Tongue (tissue), 2 donors: ENCODE data around the gene FOXJ3. TPM values are rescaled to one million over a fixed set of nuclear protein-coding genes. Genes with fewer than 3 reads are reported as not detected.

Experiments
- DNase-seq: peaks from one replicate; pipeline ENCODE4 v3.0.0-alpha.2; 2015
- total RNA-seq: library from RNA; depleted of rRNA; stranded (reverse); fragments of >200 nt; gene quantifications from one replicate; pipeline ENCODE4 v1.2.3, GENCODE V29; 2014

Gene FOXJ3
- total RNA-seq, 1 donor from 2014 or later, result 42.3 TPM

DNA sequence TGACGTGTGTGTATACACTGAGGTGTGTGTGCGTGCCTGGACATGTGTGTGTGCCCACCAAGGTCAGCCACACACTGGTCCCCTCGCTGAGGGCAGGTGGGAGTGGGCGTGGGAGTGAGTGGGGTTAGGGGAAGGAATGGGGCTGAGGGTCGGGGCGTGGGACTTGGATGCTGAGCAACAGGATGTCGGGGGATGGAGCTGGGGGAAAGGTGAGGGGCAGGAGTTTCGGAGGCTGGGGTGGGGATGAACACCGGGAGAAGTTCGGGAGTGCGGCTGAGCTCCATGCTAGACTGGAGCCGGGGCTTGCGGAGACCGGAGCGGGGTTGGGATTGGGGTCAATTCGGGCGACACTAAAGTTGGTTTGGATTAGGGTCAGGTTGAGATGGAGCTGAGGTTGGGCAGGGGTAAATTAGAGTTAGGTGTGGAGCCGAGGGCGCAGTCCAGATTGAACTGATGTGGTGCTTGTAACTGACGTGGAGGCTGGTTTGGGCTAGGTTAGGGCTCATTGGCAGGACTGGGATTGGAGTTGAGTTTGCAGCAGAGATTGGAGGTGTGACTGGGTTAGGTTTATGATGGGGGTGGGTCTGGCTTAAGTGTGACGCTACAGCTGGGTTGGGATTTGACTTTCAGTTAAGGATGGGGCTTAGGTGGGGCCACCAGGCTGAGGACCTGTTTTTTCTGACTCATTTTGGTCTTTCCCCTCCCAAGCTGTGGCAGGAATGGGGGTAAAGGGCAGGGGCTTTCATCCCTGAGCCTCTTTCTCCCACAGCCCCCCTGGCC is 167.2 kb downstream of the FOXJ3 start:
- no peak for DNase-seq

DNA sequence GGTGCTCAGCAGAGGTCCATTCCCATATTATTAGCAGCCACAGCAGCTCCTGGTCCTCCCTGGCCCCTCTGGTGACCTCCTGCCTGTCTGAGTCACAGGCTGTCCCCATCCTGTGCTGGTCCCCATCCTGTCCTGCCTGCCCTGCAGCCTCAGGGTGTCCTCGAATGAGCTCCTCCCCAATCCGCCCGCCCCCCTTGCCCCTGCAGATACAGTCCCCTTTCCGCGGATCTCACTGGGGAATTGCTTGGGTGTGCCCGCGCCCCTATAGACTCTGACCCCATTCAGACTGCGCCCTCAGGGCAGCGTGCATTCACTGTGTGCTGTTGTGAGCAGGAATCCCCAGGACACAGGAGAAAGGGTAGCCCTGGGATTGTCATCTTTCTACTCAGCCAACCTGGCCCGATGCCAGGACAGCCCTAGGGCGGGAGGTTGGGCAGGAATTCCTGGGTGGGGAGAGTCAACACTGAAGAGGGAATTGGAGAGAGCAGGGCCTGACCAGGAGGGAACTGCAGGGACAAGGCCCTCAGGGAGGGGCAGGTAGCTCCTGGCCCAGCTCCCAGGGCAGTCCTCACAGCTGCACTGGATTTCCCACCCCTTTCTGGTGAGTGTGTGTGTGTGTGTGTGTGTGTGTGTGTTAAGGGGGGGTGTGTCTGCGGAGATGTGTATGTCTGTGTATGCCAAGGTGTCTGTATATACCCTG is 169.4 kb downstream of the FOXJ3 start:
- DNase-seq, result peak; percentile 88

DNA sequence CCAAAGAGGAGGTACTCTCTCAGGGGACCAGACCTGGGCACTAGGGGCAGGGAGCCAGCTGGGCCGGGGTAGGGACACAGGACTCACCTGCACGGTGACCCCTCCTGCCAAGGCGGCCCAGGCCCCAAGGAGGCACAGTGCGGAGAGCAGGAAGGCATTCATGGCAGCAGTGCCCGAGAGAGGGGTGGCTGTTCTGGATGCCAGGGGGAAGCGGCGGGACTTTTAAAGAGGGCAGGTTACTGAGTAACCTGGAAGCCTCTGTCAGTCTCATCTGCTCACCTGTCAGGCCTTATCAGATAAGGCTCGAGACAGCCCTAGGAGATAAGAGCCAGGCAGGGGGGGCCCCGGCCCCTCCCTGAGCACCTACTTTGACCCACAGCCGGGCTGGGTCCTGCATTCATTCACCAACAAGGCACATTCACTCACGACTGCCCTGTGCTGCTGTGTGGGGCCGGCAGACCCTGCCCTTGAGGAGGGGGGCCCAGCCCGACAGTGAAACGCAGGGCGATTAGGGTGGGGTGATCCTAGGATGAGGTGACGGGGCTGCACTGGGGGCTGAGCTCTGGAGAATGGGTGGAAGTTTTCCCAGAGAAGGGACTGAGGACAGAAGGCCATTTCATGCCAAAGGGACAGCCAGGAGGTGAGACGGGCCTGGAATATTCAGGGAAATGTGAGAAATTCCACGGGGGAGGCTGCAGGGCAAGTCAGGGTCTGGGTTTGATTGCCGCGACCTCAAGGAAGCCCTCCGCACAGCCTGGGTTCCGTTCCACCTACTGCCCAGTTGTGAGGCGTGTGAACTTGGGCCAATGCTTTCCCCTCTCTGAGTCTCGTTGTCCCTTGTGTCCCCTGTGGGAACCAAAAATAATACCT is 170.2 kb downstream of the FOXJ3 start, which contains the start of gene GUCA2A:
Gene GUCA2A (minus strand): TSS at position 195 of the 870 bp plus-strand sequence. CDS start 33 bp downstream, at position 162.
- DNase-seq, result no peak

DNA sequence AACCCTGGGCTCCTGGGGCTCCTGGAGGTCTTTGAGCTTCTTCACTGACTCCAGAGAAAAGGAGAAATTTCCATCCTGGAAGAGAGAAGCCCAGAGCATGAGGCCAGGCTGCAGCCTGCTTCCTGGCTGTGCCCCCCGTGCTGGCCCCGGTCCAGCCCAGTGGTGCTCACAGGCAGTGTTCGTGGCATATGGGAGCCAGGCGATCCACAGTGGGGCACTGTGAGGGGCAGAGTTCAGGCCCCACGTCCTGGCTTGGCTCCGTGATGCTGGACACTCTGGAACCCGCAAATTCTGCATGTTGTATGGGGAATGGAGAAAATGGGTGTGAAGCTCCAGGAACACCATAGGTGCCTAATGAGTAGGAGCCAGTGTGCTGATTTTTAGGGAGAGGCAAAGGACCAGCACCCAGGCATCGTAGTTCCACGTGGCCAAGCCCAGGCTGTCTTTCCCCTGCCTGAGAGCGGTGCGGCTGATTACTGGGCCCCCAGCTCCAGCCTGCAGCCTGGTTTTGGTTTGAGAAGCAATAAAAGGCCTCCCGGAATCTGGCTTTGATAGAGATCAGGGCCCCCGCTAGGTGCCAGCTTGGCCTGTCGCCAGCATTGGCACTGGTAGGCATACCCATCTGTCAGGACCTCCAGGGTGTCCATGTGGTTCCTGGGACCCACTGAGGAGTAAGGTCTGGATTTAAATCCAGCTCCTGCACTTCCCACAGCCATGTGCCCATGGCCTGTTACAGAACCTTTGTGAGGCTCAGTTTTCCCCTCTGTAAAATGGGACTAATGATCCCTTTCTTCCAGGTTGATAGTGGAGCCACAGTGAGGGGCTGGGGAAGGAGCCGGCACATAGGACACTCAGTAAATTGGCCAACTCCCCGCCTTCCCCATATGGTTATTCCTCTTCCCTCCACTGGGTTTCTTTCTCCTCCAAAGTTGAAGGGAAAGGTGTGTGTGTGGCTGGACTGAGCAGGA is 171.2 kb downstream of the FOXJ3 start:
- no peak for DNase-seq

DNA sequence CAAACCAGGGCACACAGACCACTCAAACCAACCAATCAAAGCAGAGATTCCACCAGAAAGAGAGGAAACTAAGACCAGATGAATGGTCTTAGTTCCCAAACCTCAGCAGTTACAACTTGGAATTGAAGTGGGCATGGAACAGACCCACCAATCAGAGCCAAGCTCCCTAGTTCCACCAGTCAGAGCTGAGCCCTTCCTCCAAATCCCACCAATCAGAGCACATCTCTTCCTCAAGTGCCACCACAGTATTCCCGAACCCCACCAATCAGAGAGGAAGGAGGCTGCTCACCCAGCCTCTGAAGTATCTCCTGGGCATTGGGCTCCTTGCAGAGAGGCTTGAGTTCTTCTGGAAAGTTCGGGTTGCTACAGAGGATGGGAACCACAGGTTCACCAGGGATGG is 171.9 kb downstream of the FOXJ3 start:
- DNase-seq, result no peak

DNA sequence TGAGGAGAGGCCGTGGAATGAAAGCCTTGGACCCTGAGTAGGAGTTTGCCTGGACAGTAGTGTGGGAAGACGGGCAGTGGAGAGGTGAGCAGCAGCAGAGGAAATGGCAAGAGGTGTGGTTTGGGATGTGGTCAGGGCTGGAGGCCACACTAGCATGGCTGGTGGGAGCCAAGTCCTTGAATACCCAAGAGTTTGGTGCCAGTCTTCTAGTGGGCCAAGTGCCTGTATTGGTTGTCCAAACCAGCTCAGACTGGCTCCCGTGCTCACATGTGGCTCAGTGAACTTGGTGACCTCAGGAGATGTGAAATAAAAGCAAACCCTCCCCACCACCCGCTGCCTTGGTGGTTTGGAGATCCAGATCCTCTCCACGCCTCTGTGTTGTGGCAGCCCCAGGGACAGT is 172.9 kb downstream of the FOXJ3 start:
- DNase-seq, result no peak

DNA sequence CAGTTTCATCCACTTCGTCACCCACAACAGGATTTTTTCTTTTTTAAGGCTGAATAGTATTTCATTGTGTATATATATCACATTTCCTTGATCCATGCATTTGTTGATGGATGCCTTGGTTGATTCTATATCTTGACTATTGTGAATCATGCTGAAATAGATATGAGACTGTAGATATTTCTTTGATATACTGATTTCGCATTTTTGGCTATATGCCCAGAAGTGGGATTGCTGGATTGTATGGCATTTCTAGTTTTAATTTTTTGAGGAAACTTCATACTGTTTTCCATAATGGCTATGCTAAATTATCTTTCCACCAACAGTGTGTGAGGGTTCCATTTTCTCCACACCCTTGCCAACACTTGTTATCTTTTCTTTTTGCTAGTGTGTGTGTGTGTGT is 176.8 kb downstream of the FOXJ3 start:
- DNase-seq, result no peak

DNA sequence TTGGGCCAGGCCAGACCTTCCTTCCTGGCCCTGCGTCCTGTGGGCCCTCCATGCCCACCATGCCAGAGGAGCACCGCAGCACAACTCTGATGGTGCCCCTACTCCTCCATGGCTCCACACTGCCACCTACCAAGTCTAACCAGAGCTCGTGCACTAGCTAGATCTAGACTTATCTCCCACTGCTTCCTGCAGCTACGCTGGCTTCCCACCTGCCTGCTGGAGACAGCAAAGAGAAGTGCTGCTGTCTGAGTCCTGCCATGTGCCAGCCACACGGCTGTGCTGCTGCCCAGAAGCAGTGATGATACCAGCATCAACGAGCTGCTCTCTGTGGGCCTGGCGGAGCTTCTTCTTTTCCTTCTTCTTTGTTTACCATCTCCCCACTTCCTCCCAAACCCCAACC is 177.4 kb downstream of the FOXJ3 start:
- no peak for DNase-seq

DNA sequence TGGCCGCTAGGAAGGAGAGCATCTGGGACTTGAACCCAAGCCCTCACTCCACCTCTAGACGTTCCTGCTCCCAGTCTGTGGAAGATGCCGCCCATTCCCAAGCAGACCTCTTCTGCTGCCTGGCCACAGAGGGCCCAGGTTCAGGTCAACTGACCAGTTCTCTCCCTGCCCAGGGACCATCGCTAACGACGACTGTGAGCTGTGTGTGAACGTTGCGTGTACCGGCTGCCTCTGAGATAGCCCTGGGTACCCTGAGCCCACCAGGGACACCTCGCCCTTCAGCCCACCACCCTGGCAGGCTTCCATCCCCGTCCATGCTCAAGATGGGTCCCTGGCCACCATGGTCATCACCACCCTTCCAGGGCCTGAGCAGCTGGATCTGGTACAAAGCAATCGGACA is 179.7 kb downstream of the FOXJ3 start:
- no peak for DNase-seq

DNA sequence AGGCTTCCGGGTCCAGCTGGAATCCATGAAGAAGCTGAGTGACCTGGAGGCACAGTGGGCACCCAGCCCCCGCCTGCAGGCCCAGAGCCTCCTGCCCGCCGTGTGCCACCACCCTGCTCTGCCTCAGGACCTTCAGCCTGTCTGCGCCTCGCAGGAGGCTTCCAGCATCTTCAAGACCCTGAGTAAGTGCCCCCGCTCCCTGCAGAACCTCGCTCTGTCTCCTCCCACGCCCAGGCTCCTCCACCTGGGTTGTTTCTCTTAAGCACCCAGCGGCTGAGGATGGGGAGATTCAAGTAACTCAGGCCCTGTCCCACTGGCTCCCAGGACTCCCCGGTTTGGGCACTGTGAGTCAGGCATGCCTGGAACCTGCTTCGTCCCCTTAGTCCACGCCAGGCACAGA is 180.3 kb downstream of the FOXJ3 start:
- DNase-seq, result no peak

DNA sequence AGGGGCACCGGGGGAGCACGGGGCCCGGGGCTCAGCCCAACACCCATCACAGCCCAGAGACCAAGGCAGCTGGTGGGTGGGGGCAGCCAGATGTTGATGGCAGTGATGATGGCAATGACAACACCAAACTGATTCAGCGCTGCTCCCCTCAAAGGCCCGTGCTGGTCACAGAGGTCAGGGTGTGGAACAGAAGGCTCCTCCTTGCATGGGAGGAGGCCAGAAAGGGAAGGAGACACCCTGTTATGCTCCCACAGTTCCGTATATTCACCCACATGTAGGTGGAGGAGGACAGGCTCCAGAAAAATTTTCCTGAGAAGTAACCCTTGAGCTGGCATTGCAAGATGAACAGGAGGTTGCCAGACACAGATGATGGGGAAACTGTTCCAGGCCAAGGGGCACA is 181.4 kb downstream of the FOXJ3 start:
- DNase-seq, result no peak

DNA sequence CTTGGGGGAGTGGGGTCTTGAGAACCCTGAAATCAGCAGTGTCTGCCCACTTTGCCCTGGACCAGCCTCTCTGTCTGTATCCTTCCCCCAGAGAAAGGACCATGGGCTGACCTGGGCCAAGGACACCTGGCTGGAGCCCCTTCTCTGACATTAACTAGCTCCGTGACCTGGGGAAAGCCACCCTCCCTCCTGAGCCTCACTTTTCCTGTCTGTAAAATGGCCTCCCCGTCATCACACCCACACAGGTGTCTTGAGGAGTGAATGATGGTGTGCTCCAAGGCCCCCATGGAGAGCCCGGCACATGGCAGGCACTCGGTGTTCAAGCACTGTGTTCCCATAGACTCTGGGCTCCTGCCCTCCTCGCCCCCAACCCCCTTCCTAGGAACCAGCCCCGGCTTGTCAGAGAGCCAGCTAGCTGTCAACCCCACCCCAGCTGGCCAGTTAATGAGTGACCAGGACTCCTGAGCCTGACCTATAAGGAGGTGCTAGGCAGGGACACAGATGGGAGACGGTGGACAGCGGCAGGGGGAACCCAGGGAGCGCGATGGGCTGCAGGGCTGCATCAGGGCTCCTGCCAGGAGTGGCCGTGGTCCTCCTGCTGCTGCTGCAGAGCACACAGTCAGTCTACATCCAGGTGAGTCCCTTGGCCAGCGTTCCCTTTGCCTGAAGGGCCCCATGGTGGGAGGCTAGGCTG is 182.0 kb downstream of the FOXJ3 start, which contains the start of gene GUCA2B:
Gene GUCA2B (plus strand): TSS at position 504 of the 694 bp plus-strand sequence. CDS start 41 bp downstream, at position 545.
- no peak for DNase-seq

DNA sequence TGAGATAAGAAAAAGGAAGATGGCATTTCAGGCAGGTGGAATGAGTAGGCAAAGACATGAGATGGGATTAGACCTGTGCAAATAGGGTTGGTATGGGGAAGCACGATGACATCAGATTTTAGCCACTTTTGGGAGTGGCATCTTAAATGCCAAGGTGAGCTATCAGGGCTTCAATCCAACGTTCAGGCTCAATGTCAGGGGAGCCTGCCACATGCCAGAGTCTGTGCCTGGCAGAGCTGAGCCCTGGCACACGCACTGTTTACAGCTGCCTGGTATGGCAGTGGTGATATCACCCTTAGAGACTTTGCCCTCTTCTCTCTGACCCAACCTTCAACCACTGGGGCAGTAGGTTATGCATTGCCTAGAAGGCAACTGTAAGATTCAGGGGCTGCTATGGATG is 182.9 kb downstream of the FOXJ3 start:
- DNase-seq, result no peak

DNA sequence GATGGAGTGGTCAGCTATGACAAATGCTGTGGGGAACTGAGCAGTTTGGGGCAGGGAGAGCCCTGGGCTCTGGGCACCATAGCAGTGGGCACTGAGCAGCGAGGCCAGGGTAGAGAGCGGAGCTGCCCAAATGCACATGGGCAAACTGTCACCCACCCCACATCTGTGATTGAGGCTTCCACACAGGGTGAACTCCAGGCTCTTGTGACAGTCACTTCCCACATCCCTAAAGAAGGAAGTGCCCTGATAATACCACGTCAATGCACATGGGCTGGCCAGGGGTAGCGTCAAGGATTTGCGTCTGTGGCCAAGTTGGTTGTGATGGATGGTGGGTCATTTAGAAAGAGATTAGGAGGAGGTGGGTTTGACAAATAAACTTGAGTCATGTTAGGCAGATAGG is 184.4 kb downstream of the FOXJ3 start:
- DNase-seq, result no peak

DNA sequence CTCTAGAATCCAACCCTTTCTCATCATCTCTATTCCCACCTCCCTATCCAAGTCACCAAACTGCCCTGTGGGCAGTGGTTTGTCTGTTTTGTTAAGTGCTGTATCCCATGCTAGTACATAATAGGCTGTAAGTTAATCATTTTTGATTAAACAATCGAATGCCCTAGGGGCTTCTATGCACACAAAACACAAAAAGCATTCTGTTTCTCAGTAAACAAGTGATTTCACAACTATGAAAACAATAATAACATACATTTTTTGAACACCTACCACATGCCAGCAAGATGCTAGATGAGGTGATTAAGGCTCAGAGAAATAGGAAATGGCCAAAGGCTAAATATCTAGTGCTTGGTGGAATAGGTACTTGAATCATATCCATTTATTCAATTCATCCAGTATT is 186.9 kb downstream of the FOXJ3 start:
- no peak for DNase-seq

DNA sequence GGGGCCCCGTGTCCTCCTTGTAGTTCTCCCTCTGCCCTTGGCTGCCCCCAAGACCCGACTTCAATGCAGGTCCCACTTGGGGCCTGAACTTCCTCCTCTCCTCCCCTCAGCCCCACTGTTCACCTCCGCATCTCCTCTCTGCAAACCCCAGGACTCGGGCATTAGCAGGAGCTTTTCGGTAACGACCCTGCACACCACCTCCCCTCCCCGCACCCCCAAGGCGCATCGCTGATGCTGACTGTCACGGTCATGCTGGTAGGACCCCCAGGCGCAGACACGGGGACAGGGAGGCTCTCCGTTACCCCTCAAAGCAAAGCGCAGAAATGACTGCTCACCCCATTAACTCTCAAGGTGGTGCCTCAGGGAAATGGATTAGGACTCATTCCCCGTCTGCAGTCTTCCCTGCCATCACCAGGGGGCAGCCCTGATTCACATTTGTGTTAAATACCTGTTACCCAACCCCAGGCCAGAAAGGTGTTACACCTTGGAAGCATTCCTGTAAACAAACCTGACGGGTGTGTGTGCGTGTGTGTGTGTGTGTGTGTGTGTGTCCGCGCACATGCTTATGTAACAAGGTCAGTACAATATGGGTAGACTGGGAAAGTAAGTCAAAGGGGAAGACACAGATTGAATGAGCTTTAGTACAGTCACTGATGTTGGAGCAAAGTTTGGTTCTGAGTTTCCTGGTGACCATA is 188.3 kb downstream of the FOXJ3 start:
- DNase-seq, result peak; percentile 79

DNA sequence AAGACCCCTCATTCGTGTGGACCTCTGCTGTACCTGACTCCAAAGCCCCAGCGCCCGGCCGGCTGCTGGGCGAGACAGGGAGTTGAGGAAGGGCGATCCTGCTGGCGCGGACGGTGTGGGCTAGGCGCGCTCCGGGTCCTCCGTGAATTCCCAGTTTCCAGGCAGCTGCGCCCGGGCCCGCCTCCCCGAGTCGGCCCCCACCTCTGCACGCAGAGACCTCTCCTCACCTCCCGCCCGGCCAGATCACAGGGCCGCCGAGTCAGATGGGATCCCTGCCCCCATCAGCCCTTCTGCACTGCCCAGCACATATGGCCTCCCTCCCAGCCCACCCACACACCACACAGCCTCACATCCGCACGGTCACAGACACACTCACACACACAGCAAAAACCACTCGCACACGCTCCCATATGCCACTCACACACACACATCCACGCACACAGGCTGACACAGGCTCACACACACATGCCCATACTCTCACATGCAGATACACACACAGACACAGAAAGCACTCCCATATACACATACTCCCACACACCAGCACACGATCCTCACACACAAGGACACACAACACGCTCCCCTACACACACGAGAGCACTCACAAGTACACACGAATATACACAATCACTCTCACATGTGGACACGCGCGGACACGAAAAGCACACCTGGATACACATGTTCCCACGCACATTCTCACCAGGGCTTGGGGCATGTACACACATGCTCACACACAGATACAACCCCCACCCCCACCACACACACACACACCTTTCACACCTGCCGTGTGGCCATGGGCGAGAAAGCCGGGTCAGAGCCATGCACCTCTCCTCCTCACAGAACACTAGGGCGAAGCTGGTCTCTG is 189.0 kb downstream of the FOXJ3 start:
- DNase-seq, result no peak

DNA sequence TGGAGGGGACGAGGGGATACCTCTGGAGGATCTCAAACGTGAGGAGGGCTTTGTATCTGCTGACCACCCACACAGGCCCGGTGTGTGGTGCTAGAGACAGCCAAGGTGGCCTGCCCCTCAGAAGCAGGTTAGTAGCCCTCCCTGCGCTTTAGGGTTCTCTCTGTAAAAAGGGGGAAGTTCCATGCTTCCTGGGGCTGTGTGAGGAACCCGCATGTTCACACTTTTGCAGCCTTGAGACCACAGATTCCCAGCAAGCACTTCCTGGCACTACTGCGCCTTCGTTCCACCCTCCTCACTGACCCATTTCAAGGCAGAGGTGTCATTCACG is 189.7 kb downstream of the FOXJ3 start:
- DNase-seq, result no peak

DNA sequence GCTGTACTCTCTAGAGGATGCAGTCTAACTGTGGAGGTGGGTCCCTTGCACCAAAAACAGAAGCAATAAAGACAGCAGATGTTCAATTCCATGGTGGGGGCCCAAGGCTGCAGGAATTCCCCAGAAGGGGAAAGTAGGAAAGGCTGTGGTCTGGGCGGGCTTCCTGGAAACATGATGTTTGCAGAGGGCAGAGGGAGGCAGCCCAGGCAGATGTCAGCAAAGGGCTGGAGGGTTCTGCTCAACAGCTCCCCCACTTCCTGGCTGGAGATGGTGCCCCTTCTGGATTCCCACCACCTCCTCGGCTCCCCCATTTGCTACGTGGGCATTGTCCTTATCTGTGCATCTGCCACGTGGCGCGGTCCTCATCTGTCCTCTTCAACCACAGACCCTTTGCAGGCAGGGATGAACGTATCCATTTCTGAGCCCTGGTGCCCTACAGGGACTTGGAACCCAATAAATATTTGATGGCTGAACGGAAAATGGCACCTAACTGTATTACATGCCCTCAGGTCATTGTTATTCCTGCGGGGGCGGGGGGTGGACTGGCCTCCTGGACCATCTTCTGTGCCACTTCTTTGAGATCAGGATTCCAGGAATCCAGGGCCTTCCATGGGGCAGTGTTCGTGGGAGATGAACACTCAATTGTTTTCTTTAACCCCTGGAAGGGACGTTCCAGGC is 190.2 kb downstream of the FOXJ3 start:
- peak; percentile 63 for DNase-seq
